Hepatic stellate cell (primary cell): Measurements from ENCODE around the gene ZNF488.
"Not testable (repeated sequence)": the region's sequence is repeated elsewhere in the genome, so short reads cannot be mapped to it uniquely, and the experiment has no call there.

Experiments used
- DNase-seq: peaks from one replicate; pipeline ENCODE4 v3.0.0; 2011; ENCODE audit warnings: low spot score

Gene ZNF488

DNA sequence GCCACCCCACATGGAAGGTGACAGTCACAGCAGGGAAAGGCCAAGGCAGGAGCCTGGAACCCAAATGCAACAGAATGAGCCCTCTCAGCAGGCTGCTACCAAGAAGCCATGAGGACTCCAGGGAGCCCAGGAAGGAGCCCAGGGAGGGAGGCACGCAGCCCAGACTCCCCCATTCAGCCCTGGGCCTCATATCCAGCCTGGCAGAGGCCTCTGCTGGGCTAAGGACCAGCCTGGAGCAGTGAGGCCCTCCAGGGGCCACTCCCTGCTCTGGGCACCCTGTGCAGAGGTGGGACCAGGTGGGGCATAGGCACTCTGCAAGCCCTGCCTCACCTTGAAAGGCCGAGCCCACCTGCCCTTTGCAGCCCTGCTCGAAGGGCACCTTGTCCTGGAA, 25.8 kb upstream of the ZNF488 start:
- DNase-seq: no peak

- no peak for DNase-seq
These were observed 25.2 kb upstream of the ZNF488 start for GRCh38 chr10:47409171-47409865.

- no peak for DNase-seq
These were observed 24.5 kb upstream of the ZNF488 start for GRCh38 chr10:47408606-47409005.

GRCh38 chr10:47406870-47407691, 23.0 kb upstream of the ZNF488 start:
- peak; percentile 42 for DNase-seq

GRCh38 chr10:47406548-47406869, 22.4 kb upstream of the ZNF488 start:
- no peak for DNase-seq

- DNase-seq: no peak
These were observed 21.9 kb upstream of the ZNF488 start for GRCh38 chr10:47405857-47406547.

DNA sequence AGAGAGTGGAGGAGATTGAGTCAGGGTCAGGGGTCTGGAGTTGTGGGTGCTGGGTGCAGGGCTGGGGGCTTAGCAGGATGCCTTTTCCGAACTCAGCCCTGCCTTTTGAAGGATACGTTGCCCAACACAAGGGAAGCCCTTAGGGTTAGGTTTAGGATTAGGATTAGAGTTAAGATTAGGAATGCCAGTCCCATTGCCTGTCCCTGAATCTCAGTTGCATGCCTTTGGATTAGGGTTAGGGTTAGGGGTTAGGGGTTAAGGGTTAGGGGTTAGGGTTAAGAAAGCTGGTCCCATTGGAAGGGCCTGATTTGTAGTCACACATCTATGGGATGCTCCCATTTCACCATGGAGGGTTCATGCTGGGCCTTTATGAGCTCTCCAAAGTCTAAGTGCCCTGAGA, 20.8 kb upstream of the ZNF488 start:
- no peak for DNase-seq

DNA sequence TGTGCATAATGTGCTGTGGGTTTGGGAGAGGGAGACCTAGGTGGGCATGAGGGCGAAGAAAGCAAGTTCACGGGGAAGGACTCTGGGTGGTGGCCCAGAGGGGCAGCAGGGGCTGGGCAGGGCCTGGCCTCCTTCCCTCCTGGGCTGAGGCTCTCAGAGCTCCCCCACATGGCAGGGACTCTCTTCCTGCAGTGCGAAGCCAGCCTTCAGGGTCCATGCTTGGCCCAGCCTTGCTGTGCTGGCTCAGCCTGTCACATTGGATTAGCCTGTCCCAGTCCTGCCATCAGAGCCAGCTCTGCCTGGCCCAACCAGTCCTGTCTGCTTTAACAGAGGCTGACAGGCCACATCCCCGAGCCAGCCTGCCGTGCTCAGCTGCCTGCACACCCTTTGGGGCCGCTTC, 20.4 kb upstream of the ZNF488 start:
- no peak for DNase-seq

DNA sequence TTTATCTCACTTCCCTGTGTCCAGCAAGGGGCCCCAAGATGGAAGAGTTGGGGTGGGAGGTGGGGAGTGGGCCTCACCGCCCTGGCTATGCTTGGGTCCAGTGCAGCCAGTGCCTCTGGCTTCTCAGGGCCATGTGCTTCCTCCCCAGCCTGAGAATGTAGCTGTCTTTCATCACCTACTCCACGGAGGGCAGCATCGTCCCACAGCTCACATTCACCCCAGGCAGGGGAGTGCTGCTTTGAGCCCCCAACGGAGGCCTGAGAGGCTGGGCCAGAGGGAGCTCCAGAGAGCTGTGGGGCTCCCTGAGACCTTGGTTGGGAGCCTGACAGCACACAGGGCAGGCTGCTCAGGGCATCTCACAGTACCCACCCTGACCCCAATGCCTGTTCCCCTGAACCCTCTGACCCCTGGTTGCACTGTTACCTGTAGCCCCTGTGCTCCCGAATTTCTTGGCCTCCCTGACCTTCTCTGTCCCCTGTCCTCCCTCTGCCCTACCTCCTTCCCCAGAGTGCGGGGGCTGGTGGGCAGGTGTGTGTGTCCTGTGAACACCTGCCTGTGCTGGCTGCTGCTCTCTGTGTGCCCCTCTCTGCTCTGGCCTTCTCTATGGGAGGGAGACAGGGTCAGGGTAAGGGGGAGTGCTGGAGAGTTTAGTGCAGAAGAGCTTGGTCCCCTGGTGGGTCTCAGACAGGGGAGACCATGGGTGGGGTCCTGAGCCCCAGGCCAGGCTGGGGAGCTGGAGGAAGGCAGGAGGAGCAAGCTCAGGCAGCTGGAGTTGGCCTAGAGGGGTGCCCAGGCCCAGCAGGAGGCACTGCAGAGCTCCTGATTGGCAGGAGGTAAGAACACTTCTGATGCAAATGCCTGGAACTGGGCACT, 19.6 kb upstream of the ZNF488 start:
- no peak for DNase-seq

GRCh38 chr10:47402641-47403301, 18.7 kb upstream of the ZNF488 start:
- peak; percentile 70 for DNase-seq

DNA sequence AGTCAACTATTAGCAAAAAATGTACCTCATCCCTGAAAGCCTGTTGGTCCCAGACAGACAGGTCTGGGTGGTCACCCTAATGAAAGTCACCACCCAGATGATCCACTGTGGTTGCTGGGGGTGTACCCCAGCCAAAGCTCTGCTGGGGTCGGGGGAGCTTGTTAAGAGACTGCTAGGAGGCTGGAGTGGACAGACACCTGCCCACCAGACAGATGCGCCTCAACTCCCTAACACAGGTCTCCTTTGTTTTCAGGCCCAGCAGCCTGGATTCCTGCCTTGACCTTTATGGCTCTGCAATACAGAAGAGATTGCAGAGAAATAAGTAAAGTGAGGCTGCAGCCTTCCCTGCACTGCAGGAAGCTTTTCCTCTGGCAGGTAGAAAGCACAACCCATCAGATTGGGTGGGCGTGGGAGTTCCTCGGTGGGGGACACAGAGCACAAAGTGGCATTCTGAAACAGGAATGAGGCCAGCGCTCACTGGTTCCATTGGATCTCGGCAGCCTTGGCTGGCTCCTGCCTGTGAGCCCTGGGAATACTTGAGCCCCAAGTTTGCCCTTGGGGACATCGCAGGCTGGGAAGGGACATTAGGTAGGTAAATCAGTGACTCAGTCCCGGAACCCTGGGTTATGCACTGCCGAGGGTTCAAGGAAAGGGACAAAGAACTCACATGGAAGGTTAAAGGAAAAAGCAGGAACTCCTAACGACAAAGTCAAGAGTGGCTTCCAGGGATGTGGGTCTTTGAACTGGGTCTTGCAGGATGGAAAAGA, 18.0 kb upstream of the ZNF488 start:
- no peak for DNase-seq

- no peak for DNase-seq
These were observed 17.1 kb upstream of the ZNF488 start for GRCh38 chr10:47401210-47401609.

DNA sequence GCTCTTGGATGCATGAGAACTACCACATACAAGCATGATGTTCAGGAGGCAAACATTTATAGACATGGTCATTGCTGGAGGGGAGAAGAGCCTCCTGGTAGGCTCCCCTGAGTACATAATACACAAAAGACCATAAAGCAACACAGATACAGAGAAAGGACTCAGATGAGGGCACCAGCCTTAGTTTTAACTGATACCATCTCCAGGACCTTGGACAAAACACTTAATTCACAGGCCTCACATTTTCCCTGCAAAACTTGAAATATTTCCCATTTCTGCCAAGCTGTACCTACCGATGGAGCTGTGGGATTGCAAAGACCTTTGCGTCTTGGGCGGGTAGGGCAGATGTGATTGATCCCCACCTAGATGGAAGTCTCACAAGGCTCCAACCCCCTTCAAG, 16.7 kb upstream of the ZNF488 start:
- no peak for DNase-seq

DNA sequence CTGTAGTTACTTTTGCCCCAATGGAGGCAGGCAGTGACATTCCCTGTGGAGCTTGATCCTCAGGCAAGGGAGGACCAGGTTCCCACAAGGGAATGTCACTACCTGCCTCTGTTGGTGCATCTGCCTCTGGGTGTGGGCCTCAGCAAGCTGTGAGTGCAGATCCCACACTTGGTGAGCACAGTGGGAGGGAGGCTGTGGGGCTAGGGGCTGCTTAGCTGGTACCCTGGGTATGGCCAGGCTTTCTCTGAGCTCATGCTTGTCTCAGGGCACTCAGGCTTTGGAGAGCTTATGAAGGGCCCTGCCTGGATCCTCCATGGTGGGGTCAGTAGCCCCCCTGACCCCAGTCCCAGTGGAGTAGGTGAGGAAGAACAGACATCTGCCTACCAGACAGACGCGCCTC, 16.2 kb upstream of the ZNF488 start:
- DNase-seq: no peak

GRCh38 chr10:47397256-47397655, 13.2 kb upstream of the ZNF488 start:
- DNase-seq: no peak

DNA sequence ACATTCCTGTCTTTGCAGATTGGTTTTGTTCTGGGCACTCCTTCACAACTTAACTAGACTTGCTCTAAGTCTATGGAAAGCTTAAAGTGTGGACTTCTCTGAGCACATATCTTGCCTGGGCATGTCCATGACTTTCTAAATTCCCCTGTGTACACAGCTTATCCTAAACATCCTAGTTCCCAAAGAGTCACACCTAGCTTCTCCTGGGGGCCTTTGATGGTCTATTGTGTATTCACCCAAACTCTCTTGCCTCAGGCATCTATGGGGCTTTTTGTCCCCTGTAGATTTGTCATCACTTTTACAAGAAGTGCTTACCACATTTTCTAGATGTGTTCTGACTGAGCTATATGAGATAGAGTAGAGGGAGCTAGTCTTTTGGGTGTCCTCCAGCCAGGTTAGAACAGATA, 12.2 kb upstream of the ZNF488 start:
- DNase-seq: no peak

DNA sequence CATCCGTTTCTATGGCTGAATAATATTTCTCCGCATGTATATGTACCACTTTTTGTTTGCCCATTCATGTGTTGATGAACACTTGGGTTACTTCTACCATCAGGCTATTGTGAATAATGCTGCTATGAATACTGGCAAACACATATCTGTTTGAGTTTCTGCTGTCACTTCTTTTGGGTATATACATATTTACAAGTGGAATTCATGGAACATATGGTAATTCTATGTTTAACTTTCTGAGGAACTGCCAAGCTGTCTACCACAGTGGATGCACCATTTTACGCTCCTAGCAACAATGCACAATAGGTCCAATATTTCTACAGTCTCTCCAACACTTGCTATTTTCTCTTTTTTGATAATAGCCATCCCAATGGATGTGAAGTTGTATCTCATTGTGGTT, 5.5 kb upstream of the ZNF488 start:
- no peak for DNase-seq

DNA sequence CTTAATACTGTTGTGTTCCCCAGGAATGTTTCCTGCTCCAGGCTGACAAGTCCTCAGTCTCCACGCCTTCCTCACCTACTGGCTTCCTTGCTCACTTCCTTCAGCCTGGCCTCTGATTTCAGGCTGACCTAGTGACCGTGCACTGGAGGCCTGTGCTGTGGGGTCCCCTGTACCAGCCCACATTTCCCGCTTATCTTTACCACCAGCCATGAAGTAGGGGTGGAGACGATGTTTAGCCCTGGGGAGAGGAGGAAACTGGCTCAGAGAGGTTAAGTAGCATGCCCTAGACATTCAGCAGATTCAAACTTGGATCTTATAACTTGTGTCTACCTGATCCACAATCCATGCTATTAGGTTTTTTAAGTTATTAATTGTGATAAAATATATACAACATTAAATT, 4.8 kb upstream of the ZNF488 start:
- DNase-seq: no peak

DNA sequence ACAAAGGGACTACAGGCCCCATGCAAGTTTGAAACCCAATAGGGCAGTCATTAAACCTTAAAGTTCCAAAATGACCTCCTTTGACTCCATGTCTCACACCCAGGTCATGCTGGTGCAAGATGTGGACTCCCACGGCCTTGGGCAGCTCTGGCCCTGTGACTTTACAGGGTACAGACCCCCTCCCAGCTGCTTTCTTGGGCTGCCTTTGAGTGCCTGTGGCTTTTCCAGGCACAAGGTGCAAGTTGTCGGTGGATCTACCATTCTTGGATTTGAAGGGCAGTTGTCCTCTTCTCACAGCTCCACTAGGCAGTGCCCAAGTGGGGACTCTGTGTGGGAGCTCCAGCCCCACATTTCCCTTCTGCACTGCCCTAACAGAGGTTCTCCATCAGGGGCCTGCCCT, 2.0 kb upstream of the ZNF488 start:
- DNase-seq: not testable (repeated sequence)

GRCh38 chr10:47383261-47384147, 589 bp downstream of the ZNF488 start:
- DNase-seq: no peak
